ENCODE data around the gene GNG12. TPM values are rescaled to one million over a fixed set of nuclear protein-coding genes. Genes with fewer than 3 reads are reported as not detected.
"Not testable (repeated sequence)": the region's sequence is repeated elsewhere in the genome, so short reads cannot be mapped to it uniquely, and the experiment has no call there.

GNG12 gene
- total RNA-seq, 1 experiment from 2014 or later = 127 TPM

- no peak for DNase-seq (ENCODE audit: low read depth)
Measured at GRCh38 chr1:67684526-67685066, 148.7 kb downstream of the GNG12 start.

- DNase-seq (ENCODE audit: low read depth) = peak; percentile 27
Measured at GRCh38 chr1:67683766-67684525, 149.3 kb downstream of the GNG12 start.

- DNase-seq (ENCODE audit: low read depth) = peak; percentile 70
Measured at GRCh38 chr1:67683316-67683715, 150.0 kb downstream of the GNG12 start.

- peak; percentile 80 for DNase-seq (ENCODE audit: low read depth)
Measured at GRCh38 chr1:67682659-67683197, 150.5 kb downstream of the GNG12 start.

- no peak for DNase-seq (ENCODE audit: low read depth)
Measured at GRCh38 chr1:67680486-67680885, 152.8 kb downstream of the GNG12 start.

GRCh38 chr1:67679691-67680090 is 153.6 kb downstream of the GNG12 start:
- DNase-seq (ENCODE audit: low read depth) = no peak

- DNase-seq (ENCODE audit: low read depth) = no peak
Measured at GRCh38 chr1:67677930-67678329, 155.3 kb downstream of the GNG12 start.

- DNase-seq (ENCODE audit: low read depth) = no peak
Measured at GRCh38 chr1:67677408-67677807, 155.9 kb downstream of the GNG12 start.

GRCh38 chr1:67676946-67677345 is 156.3 kb downstream of the GNG12 start:
- DNase-seq (ENCODE audit: low read depth) = no peak

GRCh38 chr1:67676287-67676686 is 157.0 kb downstream of the GNG12 start:
- no peak for DNase-seq (ENCODE audit: low read depth)

- peak; percentile 81 for DNase-seq (ENCODE audit: low read depth)
Measured at GRCh38 chr1:67675800-67676199, 157.5 kb downstream of the GNG12 start.

GRCh38 chr1:67674260-67675011 is 158.8 kb downstream of the GNG12 start:
- peak; percentile 82 for DNase-seq (ENCODE audit: low read depth)

GRCh38 chr1:67673468-67674201 is 159.6 kb downstream of the GNG12 start:
- DNase-seq (ENCODE audit: low read depth) = no peak

GRCh38 chr1:67672260-67672803 is 160.9 kb downstream of the GNG12 start:
- no peak for DNase-seq (ENCODE audit: low read depth)

- no peak for DNase-seq (ENCODE audit: low read depth)
Measured at GRCh38 chr1:67668660-67669059, 164.6 kb downstream of the GNG12 start.

- DNase-seq (ENCODE audit: low read depth) = no peak
Measured at GRCh38 chr1:67666636-67667035, 166.6 kb downstream of the GNG12 start.

GRCh38 chr1:67665307-67665706 is 168.0 kb downstream of the GNG12 start:
- not testable (repeated sequence) for DNase-seq (ENCODE audit: low read depth)

- no peak for DNase-seq (ENCODE audit: low read depth)
Measured at GRCh38 chr1:67664048-67664447, 169.2 kb downstream of the GNG12 start.

- DNase-seq (ENCODE audit: low read depth) = no peak
Measured at GRCh38 chr1:67662884-67663283, 170.4 kb downstream of the GNG12 start.

GRCh38 chr1:67659229-67659628 is 174.0 kb downstream of the GNG12 start:
- peak; percentile 14 for DNase-seq (ENCODE audit: low read depth)

- not testable (repeated sequence) for DNase-seq (ENCODE audit: low read depth)
Measured at GRCh38 chr1:67657152-67657551, 176.1 kb downstream of the GNG12 start.

Data from LHCN-M2 (cell line).